Measurements from ENCODE around the gene CD63. TPM values are rescaled to one million over a fixed set of nuclear protein-coding genes. Genes with fewer than 3 reads are reported as not detected.
"Not testable (repeated sequence)": the region's sequence is repeated elsewhere in the genome, so short reads cannot be mapped to it uniquely, and the experiment has no call there.

Gene CD63
- 100 to 1,000 TPM; 417 to 887 (median 763) TPM for polyA plus RNA-seq (ENCODE audit: insufficient read length in 12 of 12)
- long read RNA-seq, donor 1, transcript CD63-205 (3 exons, 499 nt), result minor isoform, 47 of 796 reads
- long read RNA-seq, donor 1, transcript CD63-214 (7 exons, 949 nt), result minor isoform, 49 of 796 reads
- long read RNA-seq, donor 1, transcript CD63-201 (8 exons, 1,070 nt), result major isoform, 468 of 796 reads
- long read RNA-seq, donor 1, transcript CD63-206 (5 exons, 648 nt), result minor isoform, 61 of 796 reads
- long read RNA-seq, donor 1, partial matches to known transcripts, result 128 of 796 reads
- long read RNA-seq, donor 1, other reads (novel, unspliced or antisense), result 0 of 796 reads
- long read RNA-seq, donor 2, transcript CD63-214 (7 exons, 949 nt), result minor isoform, 37 of 608 reads
- long read RNA-seq, donor 2, transcript CD63-205 (3 exons, 499 nt), result minor isoform, 35 of 608 reads
- long read RNA-seq, donor 2, transcript CD63-201 (8 exons, 1,070 nt), result major isoform, 429 of 608 reads
- long read RNA-seq, donor 2, transcript CD63-216 (2 exons, 230 nt), result minor isoform, 31 of 608 reads
- long read RNA-seq, donor 2, partial matches to known transcripts, result 46 of 608 reads
- long read RNA-seq, donor 2, other reads (novel, unspliced or antisense), result 0 of 608 reads
- long read RNA-seq, donor 3, transcript CD63-206 (5 exons, 648 nt), result minor isoform, 16 of 278 reads
- long read RNA-seq, donor 3, transcript CD63-201 (8 exons, 1,070 nt), result major isoform, 171 of 278 reads
- long read RNA-seq, donor 3, transcript CD63-216 (2 exons, 230 nt), result minor isoform, 12 of 278 reads
- long read RNA-seq, donor 3, transcript CD63-214 (7 exons, 949 nt), result minor isoform, 22 of 278 reads
- long read RNA-seq, donor 3, partial matches to known transcripts, result 47 of 278 reads
- long read RNA-seq, donor 3, other reads (novel, unspliced or antisense), result 0 of 278 reads
- long read RNA-seq, donor 4, transcript CD63-216 (2 exons, 230 nt), result minor isoform, 16 of 199 reads
- long read RNA-seq, donor 4, transcript CD63-201 (8 exons, 1,070 nt), result major isoform, 129 of 199 reads
- long read RNA-seq, donor 4, transcript CD63-205 (3 exons, 499 nt), result minor isoform, 11 of 199 reads
- long read RNA-seq, donor 4, transcript CD63-206 (5 exons, 648 nt), result minor isoform, 12 of 199 reads
- long read RNA-seq, donor 4, partial matches to known transcripts, result 22 of 199 reads
- long read RNA-seq, donor 4, other reads (novel, unspliced or antisense), result 0 of 199 reads
- long read RNA-seq, donor 5, result 0 reads
- long read RNA-seq, donor 6, transcript CD63-214 (7 exons, 949 nt), result minor isoform, 19 of 314 reads
- long read RNA-seq, donor 6, transcript CD63-201 (8 exons, 1,070 nt), result major isoform, 195 of 314 reads
- long read RNA-seq, donor 6, transcript CD63-216 (2 exons, 230 nt), result minor isoform, 26 of 314 reads
- long read RNA-seq, donor 6, transcript CD63-205 (3 exons, 499 nt), result minor isoform, 16 of 314 reads
- long read RNA-seq, donor 6, partial matches to known transcripts, result 37 of 314 reads
- long read RNA-seq, donor 6, other reads (novel, unspliced or antisense), result 0 of 314 reads
- long read RNA-seq, donor 7, transcript CD63-201 (8 exons, 1,070 nt), result major isoform, 153 of 211 reads
- long read RNA-seq, donor 7, transcript CD63-206 (5 exons, 648 nt), result minor isoform, 15 of 211 reads
- long read RNA-seq, donor 7, transcript CD63-216 (2 exons, 230 nt), result minor isoform, 9 of 211 reads
- long read RNA-seq, donor 7, transcript CD63-205 (3 exons, 499 nt), result minor isoform, 10 of 211 reads
- long read RNA-seq, donor 7, partial matches to known transcripts, result 16 of 211 reads
- long read RNA-seq, donor 7, other reads (novel, unspliced or antisense), result 0 of 211 reads
- long read RNA-seq, donor 8, transcript CD63-214 (7 exons, 949 nt), result minor isoform, 33 of 698 reads
- long read RNA-seq, donor 8, transcript CD63-205 (3 exons, 499 nt), result minor isoform, 28 of 698 reads
- long read RNA-seq, donor 8, transcript CD63-206 (5 exons, 648 nt), result minor isoform, 22 of 698 reads
- long read RNA-seq, donor 8, transcript CD63-201 (8 exons, 1,070 nt), result major isoform, 493 of 698 reads
- long read RNA-seq, donor 8, partial matches to known transcripts, result 98 of 698 reads
- long read RNA-seq, donor 8, other reads (novel, unspliced or antisense), result 0 of 698 reads
- long read RNA-seq, donor 9, transcript CD63-214 (7 exons, 949 nt), result minor isoform, 24 of 452 reads
- long read RNA-seq, donor 9, transcript CD63-201 (8 exons, 1,070 nt), result major isoform, 289 of 452 reads
- long read RNA-seq, donor 9, transcript CD63-206 (5 exons, 648 nt), result minor isoform, 25 of 452 reads
- long read RNA-seq, donor 9, transcript CD63-205 (3 exons, 499 nt), result minor isoform, 27 of 452 reads
- long read RNA-seq, donor 9, partial matches to known transcripts, result 56 of 452 reads
- long read RNA-seq, donor 9, other reads (novel, unspliced or antisense), result 0 of 452 reads
- long read RNA-seq, donor 10, transcript CD63-205 (3 exons, 499 nt), result minor isoform, 23 of 583 reads
- long read RNA-seq, donor 10, transcript CD63-201 (8 exons, 1,070 nt), result major isoform, 410 of 583 reads
- long read RNA-seq, donor 10, transcript CD63-206 (5 exons, 648 nt), result minor isoform, 23 of 583 reads
- long read RNA-seq, donor 10, transcript CD63-214 (7 exons, 949 nt), result minor isoform, 29 of 583 reads
- long read RNA-seq, donor 10, partial matches to known transcripts, result 74 of 583 reads
- long read RNA-seq, donor 10, other reads (novel, unspliced or antisense), result 0 of 583 reads
- long read RNA-seq, donor 11, transcript CD63-206 (5 exons, 648 nt), result minor isoform, 40 of 607 reads
- long read RNA-seq, donor 11, transcript CD63-216 (2 exons, 230 nt), result minor isoform, 26 of 607 reads
- long read RNA-seq, donor 11, transcript CD63-201 (8 exons, 1,070 nt), result major isoform, 393 of 607 reads
- long read RNA-seq, donor 11, transcript CD63-214 (7 exons, 949 nt), result minor isoform, 43 of 607 reads
- long read RNA-seq, donor 11, partial matches to known transcripts, result 67 of 607 reads
- long read RNA-seq, donor 11, other reads (novel, unspliced or antisense), result 5 of 607 reads

- DNase-seq, result peak; percentile 95
Measured at GRCh38 chr12:55728939-55729818, at the start of gene CD63. Gene CD63 (minus strand): TSS chr12:55729009. CDS start chr12:55728341, 668 bp downstream.

GRCh38 chr12:55777856-55778255 is 49.0 kb upstream of the CD63 start:
- DNase-seq, result no peak

GRCh38 chr12:55771736-55772135 is 42.9 kb upstream of the CD63 start:
- DNase-seq, result peak; percentile 7

- DNase-seq, result no peak
Measured at GRCh38 chr12:55767156-55767555, 38.3 kb upstream of the CD63 start.

- no peak for DNase-seq
Measured at GRCh38 chr12:55765736-55766290, 37.0 kb upstream of the CD63 start.

- no peak for DNase-seq
Measured at GRCh38 chr12:55762646-55763045, 33.8 kb upstream of the CD63 start.

GRCh38 chr12:55760663-55761062 is 31.9 kb upstream of the CD63 start:
- DNase-seq, result no peak

- not testable (repeated sequence) for DNase-seq
Measured at GRCh38 chr12:55758575-55758974, 29.8 kb upstream of the CD63 start.

GRCh38 chr12:55757701-55758100 is 28.9 kb upstream of the CD63 start:
- no peak for DNase-seq

- DNase-seq, result no peak
Measured at GRCh38 chr12:55755246-55755645, 26.4 kb upstream of the CD63 start.

GRCh38 chr12:55748230-55748993 is 19.6 kb upstream of the CD63 start:
- DNase-seq, result no peak

GRCh38 chr12:55746913-55747231 is 18.1 kb upstream of the CD63 start:
- no peak for DNase-seq

- DNase-seq, result no peak
Measured at GRCh38 chr12:55746174-55746912, 17.5 kb upstream of the CD63 start.

- DNase-seq, result no peak
Measured at GRCh38 chr12:55745361-55746173, 16.8 kb upstream of the CD63 start.

Data from muscle of arm (tissue), 14 donors.